ENCODE measurements around the gene ATP4B.

The ATP4B gene

DNA sequence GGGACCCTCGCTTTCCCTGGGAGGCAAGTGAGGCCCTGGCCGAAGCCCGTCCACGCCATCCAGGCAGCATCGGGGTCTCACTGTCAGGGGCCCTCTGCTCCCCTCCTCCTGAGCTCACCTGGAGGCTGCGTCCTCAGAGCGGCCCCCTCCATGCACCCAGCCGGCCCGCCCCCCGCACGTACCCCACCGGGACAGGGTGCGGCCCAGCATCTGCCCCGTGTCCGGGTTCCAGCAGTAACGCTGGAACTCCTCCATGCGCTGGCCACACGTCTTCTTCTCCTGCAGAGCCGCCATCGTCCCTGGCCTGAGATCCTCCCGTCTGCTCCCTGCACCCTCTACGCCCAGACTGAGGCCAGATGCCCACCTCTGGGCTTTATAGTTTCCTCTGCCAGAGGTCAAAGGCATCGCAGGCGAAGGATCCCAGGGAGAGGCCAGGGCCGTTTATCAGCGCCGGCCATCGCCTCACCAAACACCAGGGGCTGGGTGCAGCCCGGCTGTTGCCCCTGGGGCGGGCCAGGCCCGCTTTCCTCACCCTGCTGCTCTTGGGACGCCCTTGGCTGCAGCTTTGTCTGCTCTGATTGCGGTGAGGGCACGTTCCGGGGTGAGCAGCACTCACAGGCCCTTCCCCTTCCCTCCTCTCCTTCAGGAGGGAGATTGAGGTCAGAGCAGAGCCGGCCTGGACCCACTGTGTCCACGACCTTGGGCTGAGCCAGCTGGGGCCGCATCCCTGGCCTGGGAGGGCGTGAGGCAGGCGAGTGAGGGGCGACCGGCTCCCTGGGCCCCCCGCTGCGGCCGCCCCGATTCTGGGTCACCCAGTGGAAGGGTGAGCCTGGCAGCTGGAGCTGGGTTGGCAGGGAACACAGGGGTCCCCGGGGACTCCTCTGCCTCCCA, at the start of gene ATP4B:
TSS of gene ATP4B (minus strand) at position 348 of the 891 bp plus-strand sequence. CDS start at position 294, 54 bp downstream.
- no peak within 1 kb of the TSS for H3K9ac ChIP-seq (ENCODE audit: low read depth, low read length)
- H3K36me3 ChIP-seq (ENCODE audit: insufficient read depth, low read length), result no peaks in the 10 kb centered on the region
- peaks cover 5% of the 10 kb centered on the region; the same call in 1 of the 2 replicates for H3K9me3 ChIP-seq (ENCODE audit: control insufficient read depth, insufficient read depth, low read length)
- no peaks in the 10 kb centered on the region; the same call in 1 of the 2 replicates for H3K4me1 ChIP-seq (ENCODE audit: insufficient read depth, low read length)

DNA sequence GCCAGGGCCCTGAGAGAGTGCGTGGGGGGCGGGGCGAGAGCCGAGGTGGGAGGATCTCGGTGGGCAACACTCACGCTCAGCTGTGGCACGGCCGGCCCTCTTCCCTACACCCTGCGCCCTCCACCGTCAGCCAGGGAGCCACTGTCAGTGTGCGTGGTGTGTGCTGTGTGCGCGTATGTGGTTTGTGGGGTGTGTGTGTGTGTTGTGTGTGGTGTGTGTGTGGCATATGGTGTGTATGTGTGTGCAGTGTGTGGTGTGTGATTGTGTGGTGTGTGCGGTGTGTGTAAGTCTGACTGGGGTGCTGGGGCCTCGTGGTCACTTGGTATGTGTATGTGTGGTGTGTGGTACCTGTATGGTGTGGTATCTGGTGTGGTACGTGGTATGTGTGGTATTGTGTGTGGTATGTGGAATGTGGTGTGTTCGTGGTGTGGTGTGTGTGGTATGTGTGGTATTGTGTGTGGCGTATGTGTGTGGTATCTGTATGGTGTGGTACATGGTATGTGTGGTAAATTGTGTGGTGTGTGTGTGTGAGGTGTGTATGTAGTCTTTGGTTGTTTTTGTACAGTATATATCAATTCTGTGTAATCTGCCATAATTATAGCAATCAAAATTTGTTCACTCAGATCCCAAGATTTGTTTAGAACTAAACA, 14.1 kb upstream of the ATP4B start:
- no peak overlapping the region for H3K9ac ChIP-seq (ENCODE audit: low read depth, low read length)
- H3K36me3 ChIP-seq (ENCODE audit: insufficient read depth, low read length), result no peaks in the 10 kb centered on the region
- no peaks in the 10 kb centered on the region for H3K4me1 ChIP-seq (ENCODE audit: insufficient read depth, low read length)
- no peaks in the 10 kb centered on the region for H3K9me3 ChIP-seq (ENCODE audit: control insufficient read depth, insufficient read depth, low read length)

DNA sequence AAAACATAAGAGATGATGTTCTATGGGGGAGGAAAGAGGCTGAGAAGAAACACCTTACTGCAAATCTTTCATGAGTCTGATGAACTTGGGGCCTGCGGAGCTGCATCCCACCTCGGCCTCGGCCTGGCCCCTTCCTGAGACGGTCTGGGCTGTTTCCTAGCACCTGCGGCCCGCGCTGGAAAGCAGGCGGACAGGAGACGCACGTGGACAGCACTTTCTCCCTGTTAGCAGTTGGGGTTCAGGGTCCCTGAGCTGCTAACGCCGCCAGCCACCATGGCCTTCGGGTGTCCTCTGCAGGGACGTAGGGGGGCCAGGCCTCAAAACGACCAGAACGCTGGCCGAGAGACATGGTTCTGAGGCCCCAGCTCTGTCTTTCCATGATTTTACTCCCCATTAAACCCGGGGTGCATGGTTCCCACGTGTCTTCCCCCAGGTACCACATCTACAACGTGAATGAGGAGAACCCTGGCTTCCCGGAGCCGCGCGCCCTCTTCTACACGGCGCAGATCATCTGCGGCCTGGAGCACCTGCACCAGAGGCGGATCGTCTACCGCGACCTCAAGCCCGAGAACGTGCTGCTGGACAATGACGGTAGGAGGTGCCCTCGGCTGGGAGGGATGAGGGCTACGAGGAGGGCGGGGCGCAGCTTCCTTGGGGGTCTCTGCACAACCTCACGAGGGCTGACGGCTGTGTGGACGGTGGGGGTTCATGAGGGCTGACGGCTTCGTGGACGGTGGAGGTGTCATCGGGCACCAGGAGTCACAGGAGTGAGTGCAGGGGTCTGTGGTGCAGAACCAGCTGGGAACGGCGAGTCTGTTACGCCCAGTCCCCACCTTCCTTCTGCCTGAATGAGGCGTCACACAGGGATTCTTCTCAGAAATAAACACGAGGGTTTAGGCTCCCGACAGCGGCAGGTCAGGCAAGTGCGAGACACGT, 13.3 kb upstream of the ATP4B start:
- no peaks in the 10 kb centered on the region for H3K4me1 ChIP-seq (ENCODE audit: insufficient read depth, low read length)
- no peaks in the 10 kb centered on the region for H3K9me3 ChIP-seq (ENCODE audit: control insufficient read depth, insufficient read depth, low read length)
- no peaks in the 10 kb centered on the region for H3K36me3 ChIP-seq (ENCODE audit: insufficient read depth, low read length)
- H3K9ac ChIP-seq (ENCODE audit: low read depth, low read length), result no peak overlapping the region

DNA sequence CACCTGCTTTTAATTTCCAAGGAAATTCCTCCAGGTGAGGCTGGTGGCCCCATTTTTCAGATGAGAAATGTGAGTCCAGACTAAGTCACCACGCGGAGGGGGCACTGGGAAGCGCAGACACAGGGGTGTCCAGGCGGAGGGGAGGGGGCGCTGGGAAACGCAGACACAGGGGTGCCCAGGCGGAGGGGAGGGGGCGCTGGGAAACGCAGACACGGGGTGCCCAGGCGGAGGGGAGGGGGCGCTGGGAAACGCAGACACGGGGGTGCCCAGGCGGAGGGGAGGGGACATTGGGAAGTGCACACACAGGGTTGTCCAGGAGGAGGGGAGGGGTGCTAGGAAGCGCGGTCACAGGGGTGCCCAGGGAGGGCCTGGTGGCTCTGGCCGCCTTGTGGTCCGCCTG, 12.5 kb upstream of the ATP4B start:
- H3K9me3 ChIP-seq (ENCODE audit: control insufficient read depth, insufficient read depth, low read length), result no peaks in the 10 kb centered on the region
- H3K36me3 ChIP-seq (ENCODE audit: insufficient read depth, low read length), result no peaks in the 10 kb centered on the region

DNA sequence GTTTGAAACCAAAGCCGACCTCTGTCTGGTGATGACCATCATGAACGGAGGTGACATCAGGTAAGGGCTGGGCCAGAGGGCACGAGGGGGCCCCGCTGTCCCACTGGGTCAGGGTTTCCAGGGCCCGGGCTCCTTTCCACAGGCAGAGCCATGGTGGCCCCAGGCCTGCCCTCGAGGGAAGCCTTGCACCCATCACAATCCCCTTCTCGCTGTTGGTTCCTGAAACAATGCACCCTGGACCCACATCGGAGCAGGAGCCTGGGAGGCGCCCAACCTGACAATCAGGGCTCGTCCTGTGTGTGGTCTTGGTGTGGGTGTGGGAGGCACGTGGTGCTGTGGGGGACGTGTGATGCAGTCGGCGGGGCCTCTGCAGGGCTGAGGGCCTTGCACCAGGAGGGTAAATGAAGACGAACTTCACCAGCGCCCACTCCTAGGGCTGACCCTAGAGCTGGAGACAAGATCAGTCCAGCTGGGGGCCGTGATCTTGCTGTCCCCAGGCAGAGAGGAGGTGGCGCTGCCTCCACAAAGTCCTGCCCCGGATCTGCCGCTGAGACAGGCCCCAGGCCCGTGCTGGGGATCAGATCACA, 11.8 kb upstream of the ATP4B start:
- Histone ChIP-seq H3K4me1 (ENCODE audit: insufficient read depth, low read length) (no peaks in the 10 kb centered on the region), H3K9me3 (ENCODE audit: control insufficient read depth, insufficient read depth, low read length) (no peaks in the 10 kb centered on the region), H3K36me3 (ENCODE audit: insufficient read depth, low read length) (no peaks in the 10 kb centered on the region), H3K9ac (ENCODE audit: low read depth, low read length) (no peak overlapping the region)

More for the DNA sequence above, 12.5 kb upstream of the ATP4B start:
- Histone ChIP-seq H3K9ac (ENCODE audit: low read depth, low read length) (no peak overlapping the region), H3K4me1 (ENCODE audit: insufficient read depth, low read length) (no peaks in the 10 kb centered on the region)

DNA sequence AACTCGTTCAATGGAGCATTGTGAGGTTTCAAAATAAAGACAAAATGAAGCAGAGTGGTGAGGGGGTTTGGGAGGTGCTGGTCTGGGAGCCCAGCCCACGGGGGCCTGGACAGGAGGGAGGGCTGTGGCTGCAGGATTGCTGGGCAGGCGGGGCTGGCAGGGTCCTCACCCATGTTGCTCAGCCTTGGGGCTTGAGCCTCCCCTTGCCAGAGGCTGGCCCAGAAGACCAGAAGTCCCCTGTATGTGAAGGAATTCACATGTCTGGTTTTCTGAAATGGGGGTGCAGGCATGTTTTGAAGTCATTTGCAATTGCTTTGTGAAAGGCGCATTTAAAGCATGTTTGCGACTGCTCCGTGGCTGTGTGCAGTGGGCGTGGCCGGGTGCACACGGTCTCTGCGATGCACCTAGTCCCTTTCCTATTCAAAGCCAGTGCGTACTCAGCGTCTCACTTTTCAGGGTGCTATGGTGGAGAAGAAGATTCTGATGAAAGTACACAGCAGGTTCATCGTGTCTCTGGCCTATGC, 11.3 kb upstream of the ATP4B start:
- H3K4me1 ChIP-seq (ENCODE audit: insufficient read depth, low read length), result no peaks in the 10 kb centered on the region
- no peaks in the 10 kb centered on the region for H3K36me3 ChIP-seq (ENCODE audit: insufficient read depth, low read length)
- no peak overlapping the region for H3K9ac ChIP-seq (ENCODE audit: low read depth, low read length)
- no peaks in the 10 kb centered on the region for H3K9me3 ChIP-seq (ENCODE audit: control insufficient read depth, insufficient read depth, low read length)

DNA sequence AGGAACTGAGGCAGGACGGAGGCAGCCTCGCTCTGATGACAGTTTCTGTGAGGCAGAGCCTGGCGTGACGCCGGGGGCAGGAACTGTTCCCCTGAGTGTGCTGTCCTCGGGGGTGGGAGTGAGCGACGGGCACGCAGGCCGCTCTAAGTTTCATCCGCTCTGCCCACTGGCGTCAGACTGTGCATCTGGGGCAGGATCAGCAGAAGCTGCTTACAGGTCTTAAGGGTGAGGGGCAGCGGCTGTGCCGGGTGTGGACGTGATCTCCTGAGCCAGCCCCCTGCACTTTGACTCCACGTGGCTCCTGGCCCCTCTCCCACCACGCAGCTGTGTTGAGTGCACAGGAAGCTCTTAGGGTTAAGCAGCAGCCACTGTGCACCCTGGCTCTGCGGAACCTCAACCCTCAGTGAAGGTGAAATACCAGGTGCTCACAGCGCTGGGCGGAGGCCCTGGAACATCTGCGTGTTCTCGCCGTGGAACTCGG, 10.5 kb upstream of the ATP4B start:
- Histone ChIP-seq H3K9me3 (ENCODE audit: control insufficient read depth, insufficient read depth, low read length) (no peaks in the 10 kb centered on the region), H3K4me1 (ENCODE audit: insufficient read depth, low read length) (no peaks in the 10 kb centered on the region), H3K36me3 (ENCODE audit: insufficient read depth, low read length) (no peaks in the 10 kb centered on the region), H3K9ac (ENCODE audit: low read depth, low read length) (no peak overlapping the region)

DNA sequence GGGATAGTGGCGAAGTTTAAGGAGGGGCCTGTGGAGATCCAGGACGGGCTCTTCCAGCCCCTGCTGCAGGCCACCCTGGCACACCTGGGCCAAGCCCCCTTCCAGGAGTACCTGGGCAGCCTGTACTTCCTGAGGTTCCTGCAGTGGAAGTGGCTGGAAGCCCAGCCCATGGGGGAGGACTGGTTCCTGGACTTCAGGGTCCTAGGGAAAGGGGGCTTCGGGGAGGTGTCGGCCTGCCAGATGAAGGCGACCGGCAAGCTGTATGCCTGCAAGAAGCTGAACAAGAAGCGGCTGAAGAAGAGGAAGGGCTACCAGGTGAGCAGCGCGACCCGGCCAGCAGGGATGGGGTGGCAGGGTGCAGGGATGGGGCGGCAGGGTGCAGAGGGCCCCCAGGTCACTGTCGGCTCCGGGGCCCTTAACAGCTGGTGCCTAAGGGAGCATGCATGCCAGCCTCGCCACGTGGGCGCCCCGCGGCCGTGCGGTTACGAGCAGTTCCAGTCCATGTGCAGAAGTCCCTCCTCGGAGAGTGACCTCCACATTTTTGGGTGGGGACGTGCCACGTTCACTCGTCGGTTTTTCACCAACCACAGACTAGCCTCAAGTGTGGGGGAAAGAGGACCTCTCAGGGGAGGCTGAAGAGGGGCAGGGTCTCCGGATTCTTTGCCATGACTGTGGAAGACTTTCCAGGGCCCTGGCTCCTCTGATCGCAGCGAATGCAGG, 9.9 kb upstream of the ATP4B start:
- no peaks in the 10 kb centered on the region for H3K36me3 ChIP-seq (ENCODE audit: insufficient read depth, low read length)
- no peaks in the 10 kb centered on the region for H3K9me3 ChIP-seq (ENCODE audit: control insufficient read depth, insufficient read depth, low read length)
- H3K9ac ChIP-seq (ENCODE audit: low read depth, low read length), result no peak overlapping the region
- no peaks in the 10 kb centered on the region for H3K4me1 ChIP-seq (ENCODE audit: insufficient read depth, low read length)

DNA sequence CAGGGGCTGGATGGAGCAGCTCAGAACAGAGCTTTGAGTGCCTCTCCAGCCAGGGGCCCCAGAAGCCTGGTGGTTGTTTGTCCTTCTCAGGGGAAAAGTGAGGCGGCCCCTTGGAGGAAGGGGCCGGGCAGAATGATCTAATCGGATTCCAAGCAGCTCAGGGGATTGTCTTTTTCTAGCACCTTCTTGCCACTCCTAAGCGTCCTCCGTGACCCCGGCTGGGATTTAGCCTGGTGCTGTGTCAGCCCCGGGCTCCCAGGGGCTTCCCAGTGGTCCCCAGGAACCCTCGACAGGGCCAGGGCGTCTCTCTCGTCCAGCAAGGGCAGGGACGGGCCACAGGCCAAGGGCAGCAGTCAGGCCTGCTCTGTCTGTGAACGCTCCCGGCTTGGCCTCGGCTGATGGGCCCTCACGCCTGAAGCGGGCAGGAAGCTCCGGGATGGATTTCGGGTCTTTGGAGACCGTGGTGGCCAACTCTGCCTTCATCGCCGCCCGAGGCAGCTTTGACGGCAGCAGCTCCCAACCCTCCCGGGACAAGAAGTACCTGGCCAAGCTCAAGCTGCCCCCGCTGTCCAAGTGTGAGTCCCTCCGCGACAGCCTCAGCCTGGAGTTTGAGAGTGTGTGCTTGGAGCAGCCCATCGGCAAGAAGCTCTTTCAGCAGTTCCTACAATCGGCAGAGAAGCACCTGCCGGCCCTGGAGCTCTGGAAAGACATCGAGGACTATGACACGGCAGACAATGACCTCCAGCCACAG, 9.1 kb upstream of the ATP4B start, which contains the start of gene GRK1:
TSS of gene GRK1 (plus strand) at position 269 of the 751 bp plus-strand sequence. CDS start at position 437, 168 bp downstream.
- Histone ChIP-seq H3K9ac (ENCODE audit: low read depth, low read length) (no peak within 1 kb of the TSS), H3K36me3 (ENCODE audit: insufficient read depth, low read length) (no peaks in the 10 kb centered on the region), H3K4me1 (ENCODE audit: insufficient read depth, low read length) (no peaks in the 10 kb centered on the region), H3K9me3 (ENCODE audit: control insufficient read depth, insufficient read depth, low read length) (peaks cover 3% of the 10 kb centered on the region; the same call in 1 of the 2 replicates)

DNA sequence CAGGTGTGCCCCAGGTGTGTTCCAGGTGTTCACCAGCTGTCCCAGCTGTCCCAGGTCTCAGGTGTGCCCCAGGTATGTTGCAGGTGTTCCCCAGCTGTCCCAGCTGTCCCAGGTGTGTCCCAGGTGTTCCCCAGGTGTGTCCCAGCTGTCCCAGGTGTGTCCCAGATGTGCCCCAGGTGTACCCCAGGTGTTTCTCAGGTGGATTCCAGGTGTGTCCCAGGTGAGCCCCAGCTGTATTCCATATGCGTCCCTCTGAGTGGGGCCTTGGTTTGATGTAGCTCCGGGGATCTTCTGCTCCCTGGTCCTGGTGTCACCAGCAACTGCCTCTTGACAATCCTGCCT, 8.3 kb upstream of the ATP4B start:
- Histone ChIP-seq H3K4me1 (ENCODE audit: insufficient read depth, low read length) (no peaks in the 10 kb centered on the region), H3K9me3 (ENCODE audit: control insufficient read depth, insufficient read depth, low read length) (peaks cover 3% of the 10 kb centered on the region; the same call in 1 of the 2 replicates), H3K36me3 (ENCODE audit: insufficient read depth, low read length) (no peaks in the 10 kb centered on the region), H3K9ac (ENCODE audit: low read depth, low read length) (no peak overlapping the region)

DNA sequence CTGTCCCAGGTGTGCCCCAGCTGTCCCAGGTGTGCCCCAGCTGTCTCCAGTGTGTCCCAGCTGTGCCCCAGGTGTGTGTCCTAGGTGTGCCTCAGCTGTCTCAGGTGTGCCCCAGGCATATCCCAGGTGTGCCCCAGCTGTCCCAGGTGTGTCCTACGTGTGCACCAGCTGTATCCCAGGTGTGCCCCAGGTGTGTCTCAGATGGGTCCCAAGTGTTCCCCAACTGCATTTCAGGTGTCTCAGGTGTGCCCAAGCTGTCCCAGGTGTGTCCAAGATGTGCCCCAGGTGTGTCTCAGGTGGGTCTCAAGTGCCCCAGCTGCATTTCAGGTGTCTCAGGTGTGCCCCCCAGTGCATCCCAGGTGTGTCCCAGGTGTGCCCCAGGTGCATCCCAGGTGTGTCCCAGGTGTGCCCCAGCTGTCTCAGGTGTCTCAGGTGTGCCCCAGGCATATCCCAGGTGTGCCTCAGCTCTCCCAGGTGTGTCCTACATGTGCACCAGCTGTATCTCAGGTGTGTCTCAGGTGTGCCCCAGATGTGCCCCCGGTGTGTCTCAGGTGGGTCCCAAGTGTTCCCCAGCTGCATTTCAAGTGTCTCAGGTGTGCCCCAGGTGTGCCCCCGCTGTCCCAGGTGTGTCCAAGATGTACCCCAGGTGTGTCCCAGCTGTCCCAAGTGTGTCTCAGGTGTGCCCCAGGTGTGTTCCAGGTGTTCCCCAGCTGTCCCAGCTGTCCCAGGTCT, 7.8 kb upstream of the ATP4B start:
- no peaks in the 10 kb centered on the region for H3K4me1 ChIP-seq (ENCODE audit: insufficient read depth, low read length)
- H3K9me3 ChIP-seq (ENCODE audit: control insufficient read depth, insufficient read depth, low read length), result peaks cover 5% of the 10 kb centered on the region; the same call in 1 of the 2 replicates
- no peaks in the 10 kb centered on the region for H3K36me3 ChIP-seq (ENCODE audit: insufficient read depth, low read length)
- H3K9ac ChIP-seq (ENCODE audit: low read depth, low read length), result no peak overlapping the region
